Activated CD4-positive, alpha-beta T cell treated with anti-CD3 and anti-CD28 coated beads, Interleukin-2, amount 50 U/mL, for 48 hours (primary cell): Measurements from ENCODE around the gene PYCR2.
"Not testable (repeated sequence)": the region's sequence is repeated elsewhere in the genome, so short reads cannot be mapped to it uniquely, and the experiment has no call there.

ENCODE experiments used
- DNase-seq, 2 experiments: peaks; one replicate each; pipeline ENCODE4 v3.0.0-alpha.2; 2020

The PYCR2 gene

DNA sequence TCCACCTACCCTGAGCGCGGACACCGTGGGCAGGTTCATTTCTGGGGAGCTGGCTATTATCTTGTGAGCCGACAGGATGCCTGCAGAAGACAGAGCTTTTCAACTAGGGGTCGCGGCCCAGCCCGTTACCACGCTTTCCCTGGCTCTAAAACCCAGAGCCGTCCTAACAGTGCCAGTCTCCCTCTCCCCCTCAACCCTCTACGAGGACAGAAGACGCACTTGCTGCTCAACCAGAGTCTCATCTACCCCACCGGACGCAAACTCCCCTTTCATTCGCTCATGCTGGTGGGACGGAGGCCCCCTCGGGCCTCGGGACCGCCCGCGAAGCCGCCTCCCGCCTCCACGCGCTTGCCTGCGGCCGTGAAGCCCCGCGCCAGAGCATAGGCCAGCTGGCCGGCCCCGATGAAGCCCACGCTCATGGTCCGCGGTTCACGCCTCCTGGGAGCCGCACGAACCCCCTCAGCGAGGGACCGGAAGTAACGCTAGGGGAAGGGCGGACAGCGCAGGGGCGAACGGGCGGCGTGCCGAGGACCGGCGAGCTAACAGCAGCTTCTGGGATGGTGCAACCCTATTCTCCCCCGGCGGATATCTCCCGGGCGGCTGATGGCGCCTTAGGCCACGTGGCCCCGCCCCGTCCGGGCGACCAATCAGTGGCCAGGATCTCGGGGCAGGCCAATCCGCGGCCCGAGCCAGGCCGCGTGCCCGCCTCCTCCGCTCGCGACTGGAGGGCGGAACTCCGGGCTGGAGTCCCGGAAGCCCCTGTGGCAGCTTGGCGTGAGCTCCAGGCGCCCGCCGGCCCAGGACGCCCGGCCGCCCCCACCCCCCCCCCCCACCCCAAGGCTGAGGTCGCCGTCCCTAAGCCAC, at the start of gene PYCR2:
PYCR2 (minus strand) TSS at position 559 of the 864 bp plus-strand sequence; CDS start at position 419, 140 bp downstream.
- peak; percentile 93 to 94 for DNase-seq

DNA sequence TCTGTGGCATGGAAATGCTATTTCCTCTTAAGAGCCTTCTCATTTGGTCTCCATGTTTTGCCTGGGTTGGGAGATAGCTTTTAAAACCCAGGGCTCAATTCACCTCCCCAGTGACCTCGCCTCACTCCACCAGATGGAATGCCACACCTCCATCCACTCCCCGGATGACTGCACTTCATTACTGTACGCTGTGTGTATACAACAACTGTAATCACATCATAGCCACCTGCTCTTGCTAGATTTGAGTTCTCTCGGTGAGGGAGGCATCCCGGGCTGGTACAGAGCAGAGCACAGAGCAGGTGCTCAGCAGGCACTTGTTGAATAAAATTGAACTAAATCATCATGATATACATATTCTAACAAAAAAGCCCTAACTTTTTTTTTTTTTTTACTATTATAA, 49.1 kb upstream of the PYCR2 start:
- DNase-seq: no peak

DNA sequence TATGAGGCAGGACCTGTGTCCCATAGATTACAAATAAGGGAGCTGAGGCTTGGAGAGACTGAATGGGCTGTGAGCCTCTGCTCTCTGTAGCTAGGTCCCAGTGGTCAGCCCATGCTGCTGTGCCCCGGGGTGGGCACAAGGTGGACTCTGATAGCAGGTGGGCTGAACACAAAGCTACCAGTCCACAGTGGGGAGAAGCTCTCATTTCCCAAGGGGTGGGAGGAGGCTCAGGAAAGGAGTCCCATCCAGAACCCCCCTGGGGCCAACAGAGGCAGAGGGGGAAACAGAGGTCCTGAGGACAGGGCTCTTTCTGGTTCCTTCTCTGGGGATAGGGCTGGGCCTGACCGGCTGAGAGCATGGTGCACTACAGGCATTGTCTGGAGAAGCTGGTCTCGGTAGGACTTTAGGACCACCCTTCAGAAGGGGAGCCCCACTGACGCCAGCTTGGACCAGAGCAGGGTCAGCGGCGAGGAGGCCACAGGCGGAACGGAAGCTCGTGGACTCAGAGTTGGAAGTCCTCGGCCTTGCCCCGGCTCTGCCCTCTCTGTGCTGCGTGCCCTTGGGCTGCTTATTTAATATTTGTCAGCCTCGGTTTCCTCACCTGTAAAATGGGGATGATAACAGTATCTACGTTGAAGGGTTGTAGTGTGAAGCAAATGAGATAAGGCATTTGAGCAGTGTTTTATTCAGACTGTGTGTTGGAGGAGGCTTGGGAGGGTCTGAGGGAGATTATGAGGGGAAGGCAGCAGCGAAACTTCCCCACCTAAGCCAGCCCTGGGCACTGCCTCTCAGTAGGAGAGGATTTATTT, 48.5 kb upstream of the PYCR2 start:
- DNase-seq: no peak

DNA sequence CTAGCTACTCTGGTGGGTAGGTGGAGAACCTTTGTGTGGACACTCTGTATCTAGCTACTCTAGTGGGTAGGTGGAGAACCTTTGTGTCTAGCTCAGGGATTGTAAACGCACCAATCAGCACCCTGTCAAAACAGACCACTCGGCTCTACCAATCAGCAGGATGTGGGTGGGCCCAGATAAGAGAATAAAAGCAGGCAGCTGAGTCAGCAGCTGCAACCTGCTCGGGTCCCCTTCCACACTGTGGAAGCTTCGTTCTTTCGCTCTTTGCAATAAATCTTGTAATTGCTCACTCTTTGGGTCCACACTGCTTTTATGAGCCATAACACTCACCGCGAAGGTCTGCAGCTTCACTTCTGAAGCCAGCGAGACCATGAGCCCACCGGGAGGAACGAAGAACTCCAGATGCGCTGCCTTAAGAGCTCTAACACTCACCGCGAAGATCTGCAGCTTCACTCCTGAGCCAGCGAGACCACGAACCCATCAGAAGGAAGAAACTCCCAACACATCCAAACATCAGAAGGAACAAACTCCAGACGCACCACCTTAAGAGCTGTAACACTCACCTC, 46.6 kb upstream of the PYCR2 start:
- not testable (repeated sequence) for DNase-seq

DNA sequence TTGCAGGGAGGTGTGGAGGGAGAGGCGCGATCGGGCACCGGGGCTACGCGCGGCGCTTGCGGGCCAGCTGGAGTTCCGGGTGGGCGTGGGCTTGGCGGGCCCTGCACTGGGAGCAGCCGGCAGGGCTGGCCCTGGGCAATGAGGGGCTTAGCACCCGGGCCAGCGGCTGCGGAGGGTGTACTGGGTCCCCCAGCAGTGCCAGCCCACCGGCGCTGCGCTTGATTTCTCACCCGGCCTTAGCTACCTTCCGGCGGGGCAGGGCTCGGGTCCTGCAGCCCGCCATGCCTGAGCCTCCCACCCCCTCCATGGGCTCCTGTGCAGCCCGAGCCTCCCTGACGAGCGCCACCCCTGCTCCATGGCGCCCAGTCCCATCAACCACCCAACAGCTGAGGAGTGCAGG, 45.7 kb upstream of the PYCR2 start:
- DNase-seq: not testable (repeated sequence)

DNA sequence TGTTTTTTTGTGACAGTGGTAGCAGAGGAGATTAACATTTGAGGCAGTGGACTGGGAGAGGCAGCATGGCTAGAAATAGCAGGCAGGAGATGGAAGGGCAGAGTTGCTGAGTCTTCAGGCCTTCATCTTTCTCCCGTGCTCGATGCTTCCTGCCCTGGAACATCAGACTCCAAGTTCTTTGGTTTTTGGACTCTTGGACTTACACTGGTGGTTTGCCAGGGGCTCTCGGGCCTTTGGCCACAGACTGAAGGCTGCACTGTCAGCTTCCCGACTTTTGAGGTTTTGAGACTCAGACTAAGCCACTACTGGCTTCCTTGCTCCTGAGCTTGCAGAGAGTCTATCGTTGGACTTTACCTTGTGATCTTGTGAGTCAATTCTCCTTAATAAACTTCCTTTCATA, 41.2 kb upstream of the PYCR2 start:
- no peak for DNase-seq

DNA sequence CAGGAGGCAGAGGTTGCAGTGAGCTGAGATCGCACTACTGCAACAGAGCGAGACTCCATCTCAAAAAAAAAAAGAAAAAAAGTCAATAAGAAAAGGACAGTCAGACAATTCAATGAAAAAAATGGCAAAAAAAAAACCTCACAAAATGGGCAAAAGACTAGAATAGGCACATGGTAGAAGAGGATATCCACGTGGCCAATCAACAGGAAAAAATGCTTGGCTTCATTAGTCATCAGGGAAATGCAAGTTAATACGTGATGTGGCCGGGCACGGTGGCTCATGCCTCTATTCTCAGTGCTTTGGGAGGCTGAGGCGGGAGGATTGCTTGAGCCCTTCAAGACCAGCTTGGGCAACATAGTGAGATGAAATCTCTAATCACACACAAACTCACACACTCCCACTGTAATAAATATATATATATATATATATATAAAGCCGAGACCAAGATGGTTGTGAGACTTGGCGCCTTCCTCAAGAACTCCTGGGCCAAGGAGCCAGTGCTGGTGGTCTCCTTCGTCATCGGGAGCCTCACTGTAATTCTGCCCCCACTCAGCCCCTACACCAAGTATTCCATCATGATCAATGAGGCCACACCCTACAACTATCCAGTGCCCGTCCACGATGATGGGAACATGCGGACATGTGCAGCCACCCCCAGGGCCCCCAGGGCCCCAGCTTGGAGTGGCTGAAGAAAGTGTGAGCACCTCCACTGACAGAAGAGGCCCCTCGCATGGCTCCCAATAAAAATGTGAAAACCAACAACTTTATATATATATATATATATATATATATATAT, 39.9 kb upstream of the PYCR2 start:
- DNase-seq: no peak

DNA sequence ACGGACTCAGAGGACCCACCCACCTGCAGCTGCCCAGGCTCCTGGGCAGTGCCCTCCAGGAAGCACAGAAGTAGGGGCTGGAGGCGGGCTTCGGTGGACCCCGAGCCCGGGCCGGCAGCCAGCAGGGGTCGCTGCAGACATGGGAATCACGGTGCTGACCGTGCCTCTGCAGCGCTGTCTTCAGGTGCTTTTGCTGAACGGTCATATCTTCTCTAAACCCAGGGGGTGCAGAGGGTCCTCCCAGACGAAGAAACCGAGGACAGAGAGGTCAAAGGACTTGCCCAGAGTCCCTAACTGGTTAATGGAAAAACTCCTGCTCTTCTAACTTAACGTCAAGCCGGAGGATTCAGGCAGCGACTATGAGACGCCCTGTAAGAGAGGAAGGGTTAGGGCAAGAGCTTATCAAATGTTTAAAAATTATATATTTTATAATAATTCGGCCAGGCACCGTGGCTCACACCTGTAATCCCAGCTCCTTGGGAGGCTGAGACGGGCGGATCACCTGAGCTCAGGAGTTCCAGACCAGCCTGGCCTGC, 38.5 kb upstream of the PYCR2 start:
- peak; percentile 80 to 82 for DNase-seq

DNA sequence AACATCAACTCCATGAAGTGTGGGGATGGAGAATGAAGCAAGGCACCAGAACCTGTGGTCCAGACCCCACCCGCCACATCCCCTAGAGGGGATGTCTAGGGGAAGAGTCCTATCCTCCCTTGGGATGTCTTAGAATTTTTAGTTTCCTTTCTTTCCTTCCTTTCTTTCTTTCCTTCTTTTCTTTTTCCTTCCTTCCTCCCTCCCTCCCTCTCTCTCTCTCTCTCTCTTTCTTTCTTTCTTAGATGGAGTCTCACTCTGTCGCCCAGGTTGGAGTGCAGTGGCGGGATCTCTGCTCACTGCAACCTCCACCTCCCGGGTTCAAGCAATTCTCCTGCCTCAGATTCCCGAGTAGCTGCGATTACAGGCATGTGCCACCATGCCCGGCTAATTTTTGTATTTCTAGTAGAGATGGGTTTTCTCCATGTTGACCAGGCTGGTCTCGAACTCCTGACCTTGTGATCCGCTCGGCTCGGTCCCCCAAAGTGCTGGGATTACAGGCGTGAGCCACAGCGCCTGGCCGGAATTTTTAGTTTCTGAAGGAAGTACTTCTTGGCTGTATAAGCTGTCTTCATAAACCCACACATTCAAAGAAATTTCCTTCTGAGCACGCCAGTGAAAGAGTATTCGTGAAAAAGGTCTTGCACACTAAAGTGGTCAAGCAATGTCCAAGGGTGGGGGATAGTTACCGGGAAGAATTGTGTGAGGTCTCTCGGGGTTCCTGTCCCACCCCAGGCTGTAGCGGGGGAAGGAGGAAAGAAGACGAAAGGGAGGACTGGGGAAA, 37.8 kb upstream of the PYCR2 start:
- no peak for DNase-seq

DNA sequence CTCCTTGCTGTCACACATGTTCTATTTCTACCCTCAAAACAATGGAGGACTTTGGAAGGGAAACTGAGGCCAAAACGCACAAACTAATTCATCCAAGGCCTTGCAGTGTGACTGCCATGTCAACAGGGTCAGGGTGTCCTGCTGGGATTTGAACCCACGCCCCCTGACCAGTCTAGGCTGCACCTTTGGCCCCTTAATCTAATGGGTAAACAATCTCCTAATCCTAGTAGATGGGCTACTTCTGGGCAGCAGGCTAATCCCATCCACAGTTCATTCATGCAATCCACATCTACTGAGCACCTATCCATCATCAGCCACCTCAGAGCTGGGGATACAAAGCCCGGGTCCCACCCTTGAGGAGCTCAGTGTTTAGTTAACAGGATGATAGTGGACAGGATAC, 34.0 kb upstream of the PYCR2 start:
- no peak for DNase-seq

DNA sequence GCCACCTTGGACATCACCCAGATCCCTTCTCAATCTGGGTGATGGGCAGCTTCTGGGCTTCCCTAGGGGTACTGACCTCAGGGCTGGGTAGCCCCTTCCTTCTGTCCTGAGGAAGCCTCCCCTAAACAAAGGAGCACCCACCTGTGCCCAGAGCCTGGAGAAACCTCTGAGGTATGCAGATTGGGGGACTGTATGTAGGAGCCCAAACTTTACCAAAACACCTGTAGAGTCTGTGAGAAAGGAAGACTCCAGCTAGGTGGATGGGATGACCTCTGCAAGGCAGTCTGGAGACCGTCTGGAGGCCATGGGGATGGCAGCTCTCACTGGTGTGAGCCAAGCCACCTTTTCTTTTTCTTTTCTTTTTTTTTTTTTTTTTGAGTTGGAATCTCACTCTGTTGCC, 30.7 kb upstream of the PYCR2 start:
- no peak for DNase-seq

DNA sequence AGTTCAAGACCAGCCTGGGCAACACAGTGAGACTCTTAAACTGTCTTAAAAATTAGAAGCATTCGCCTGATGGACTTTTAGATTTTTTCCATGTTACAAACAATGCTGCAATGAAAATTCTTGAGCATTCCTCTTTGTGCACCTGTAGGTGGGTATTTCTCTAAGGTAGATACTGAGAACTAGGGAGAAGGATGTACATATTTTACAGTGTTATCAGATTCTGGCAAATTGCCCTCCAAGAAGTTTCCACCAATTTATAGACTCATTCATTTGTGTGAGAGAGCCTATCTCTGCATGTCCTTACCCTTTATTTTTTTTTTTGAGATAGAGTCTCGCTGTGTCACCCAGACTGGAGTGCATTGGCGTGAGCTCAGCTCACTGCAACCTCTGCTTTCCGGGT, 29.3 kb upstream of the PYCR2 start:
- DNase-seq: no peak

DNA sequence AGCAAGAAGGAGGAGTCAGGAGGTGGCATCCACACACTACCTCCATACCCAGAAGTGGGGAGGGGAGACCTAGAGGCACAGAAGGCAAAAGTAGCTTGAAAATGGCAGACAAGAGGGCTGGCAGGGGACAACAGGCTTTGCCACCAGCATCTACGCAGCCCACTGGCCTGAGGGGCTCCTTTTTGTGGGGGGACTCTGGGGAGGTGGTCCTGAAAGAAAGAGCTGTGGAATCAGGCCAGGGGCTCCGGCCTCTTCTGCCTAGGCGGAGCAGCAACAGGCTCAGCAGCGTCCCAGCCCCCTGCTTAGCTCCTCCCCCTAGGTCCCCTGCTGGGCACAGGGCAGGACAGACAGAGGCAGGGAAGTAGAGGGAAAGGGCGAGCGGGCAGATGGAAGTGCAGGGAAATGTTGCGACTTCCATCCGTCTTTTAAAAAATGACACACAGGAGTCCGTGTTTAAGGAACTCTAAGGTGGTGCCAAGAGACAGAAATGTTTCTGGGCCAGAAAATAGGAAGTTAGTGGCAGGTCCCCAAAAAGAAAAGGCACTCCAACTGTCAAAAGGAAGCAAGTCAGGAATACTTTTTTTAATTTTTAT, 27.0 kb upstream of the PYCR2 start:
- DNase-seq: no peak

DNA sequence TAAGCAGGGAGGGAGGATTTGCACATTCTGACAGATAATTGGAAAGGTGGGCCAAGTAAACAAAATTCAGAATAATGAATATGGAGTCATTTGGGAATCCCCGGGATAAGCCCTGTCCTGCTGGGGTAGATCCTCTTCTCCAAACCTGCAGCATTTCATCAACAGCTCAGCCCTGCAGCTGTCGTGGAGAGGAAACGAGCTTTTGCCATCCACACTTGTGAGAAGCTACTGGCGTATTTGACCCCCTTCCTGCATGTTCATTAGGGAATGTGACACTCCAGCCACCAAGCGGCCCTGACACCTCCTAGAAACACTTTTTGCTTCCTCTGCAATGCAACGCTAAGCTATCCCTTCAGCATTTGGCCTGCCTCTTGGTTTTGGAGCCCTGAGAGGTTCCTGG, 25.0 kb upstream of the PYCR2 start:
- no peak for DNase-seq

DNA sequence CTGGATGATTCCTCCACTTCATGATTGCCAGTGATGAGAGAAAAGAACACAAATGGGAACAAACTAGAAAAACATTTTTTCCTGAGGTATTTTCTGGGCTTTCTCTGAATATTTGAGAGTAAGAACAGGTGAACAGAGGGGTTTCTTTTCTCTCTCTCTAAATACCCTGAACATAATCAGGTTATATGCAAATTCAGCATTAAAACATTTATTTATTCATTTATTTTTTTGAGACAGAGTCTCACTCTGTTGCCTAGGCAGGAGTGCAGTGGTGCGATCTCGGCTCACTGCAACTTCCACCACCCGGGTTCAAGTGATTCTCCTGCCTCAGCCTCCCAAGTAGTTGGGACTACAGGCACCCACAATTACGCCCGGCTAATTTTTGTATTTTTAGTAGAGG, 22.8 kb upstream of the PYCR2 start:
- DNase-seq: no peak

DNA sequence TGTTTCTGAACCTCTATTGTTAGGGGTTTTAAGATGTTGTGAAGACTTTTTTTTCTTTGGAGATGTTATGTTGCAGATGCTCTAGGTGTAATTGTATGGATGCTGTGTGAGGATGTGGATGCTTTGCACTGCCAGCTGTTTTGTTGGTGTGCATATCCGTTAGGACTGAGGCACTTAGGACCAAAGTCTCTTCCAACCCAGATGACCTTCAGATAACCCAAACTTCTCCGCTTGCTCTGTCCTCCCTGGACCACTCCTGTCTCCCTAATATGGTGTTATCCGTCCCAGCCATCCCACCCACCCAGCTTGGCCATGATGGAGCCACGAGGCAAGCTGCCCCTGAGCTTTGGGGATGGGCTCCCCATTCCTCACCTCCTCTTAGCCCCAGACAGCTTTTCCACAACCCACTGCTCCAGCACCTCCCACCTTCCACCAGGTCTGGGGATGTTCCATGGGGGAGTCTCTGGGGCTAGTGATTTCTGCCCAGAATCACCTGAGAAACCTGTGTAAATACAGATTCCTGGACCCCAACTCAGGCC, 22.1 kb upstream of the PYCR2 start:
- no peak for DNase-seq

DNA sequence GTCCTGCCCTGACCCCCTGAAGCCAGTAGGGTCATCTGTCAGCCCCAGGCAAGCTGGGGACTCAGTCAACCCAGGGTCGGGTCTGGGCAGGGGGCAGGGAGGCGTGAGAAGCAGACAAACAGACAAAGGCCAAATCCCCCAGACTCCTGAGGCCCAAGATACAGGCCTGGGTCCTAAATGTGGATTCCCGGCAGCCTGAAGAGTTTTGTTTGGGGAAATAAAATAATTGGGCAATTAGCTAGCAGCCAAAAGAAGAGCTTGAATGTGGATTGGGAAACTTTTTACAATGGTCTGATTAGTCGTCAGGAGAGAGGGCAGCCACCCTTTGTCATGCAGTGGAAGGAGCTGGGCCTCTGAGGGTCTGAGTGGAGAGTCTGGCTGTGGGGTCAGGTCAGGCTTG, 21.5 kb upstream of the PYCR2 start:
- DNase-seq: no peak

DNA sequence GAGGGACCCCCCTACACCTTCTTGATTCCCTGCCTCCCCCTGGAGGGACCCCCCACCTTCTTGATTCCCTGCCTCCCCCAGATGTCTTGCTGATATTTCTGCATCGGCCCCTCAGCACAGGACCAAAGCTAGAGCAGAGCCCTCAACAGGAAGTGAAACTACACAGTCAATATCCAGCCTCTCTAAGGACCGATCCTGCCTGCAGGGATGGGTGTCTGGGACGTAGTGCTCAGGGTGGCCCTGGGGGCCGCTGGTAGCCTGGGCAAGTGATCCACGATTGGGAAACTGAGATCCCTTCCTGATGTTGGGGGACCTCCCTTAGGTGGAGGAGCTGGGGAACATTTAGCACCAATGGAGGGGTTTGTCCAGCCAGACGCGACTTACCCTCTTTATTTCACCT, 20.9 kb upstream of the PYCR2 start:
- DNase-seq: no peak

DNA sequence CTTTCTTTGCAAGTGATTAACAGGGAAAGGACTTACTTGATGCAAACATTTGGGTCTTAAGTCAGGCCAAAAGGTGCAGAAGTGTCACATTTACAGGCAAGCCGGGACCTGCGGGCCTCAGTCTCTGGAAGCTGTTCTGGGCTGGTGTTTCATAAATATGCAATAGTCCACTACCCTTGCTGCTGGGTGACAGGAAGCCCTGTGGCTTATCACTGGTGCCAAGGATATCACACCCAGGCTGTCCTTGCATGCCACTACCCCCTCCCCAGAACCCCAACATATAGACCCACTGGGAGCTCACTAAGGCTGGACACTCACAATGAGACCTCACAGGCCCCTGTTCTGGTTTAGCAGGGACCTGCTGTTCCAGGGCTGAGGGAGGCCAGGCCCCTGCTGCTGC, 20.3 kb upstream of the PYCR2 start:
- no peak for DNase-seq

DNA sequence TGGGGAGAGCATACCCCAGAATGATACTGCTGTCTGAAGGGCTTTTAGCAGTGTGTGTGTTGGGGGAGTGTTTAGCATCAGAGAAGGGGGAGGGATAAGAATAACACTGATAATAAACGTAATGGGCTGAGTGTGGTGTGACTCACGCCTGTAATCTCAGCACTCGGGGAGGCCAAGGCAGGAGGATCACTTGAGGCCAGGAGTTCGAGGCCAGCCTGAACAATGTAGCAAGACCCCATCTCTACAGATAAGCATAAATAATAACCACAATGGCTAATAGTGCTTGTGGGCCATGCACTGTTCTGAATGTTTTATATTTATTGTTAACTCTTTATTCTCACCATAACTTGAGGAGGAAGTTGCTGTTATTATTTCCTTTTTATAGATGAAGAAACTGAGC, 19.5 kb upstream of the PYCR2 start:
- DNase-seq: no peak

DNA sequence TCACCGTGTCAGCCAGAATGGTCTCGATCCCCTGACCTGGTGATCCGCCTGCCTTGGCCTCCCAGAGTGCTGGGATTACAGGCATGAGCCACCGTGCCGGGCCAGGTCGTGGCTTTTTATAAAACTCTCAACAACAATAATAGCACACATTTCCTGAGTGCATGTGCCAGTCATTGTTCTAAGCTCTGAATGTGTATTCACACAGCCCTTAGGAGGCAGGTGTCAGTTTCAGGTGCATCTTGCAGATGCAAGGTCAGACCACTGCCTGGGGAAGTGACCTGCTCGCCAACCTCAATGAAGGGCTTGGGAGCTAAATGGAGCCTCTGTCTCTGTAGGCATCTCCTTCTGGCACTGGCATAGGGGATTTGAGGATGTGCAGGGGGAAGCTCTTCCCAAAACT, 18.5 kb upstream of the PYCR2 start:
- no peak for DNase-seq

DNA sequence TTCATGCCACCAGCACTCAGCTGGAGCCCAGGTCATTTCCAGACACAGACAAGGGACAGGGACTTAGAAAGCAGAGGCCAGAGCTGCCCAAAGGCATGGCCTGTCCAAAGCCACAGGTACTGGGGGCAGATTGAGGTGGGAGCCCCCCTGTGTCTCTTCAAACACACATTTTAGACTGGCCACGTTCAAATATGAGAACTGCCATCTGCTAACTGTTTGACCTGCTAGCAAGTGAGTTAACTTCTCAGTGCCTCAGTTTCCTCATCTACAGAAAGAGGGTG, 17.8 kb upstream of the PYCR2 start:
- no peak for DNase-seq
